B cell (primary cell): ENCODE results near the gene GRID1.

Experiments
- CTCF ChIP-seq: fragments of 200-600 bp; IDR thresholded peaks from one replicate; pipeline ENCODE4 v1.8.0; 2022; ENCODE audit warnings: antibody characterized with exemption, mild to moderate bottlenecking
- EZH2 ChIP-seq: IDR thresholded peaks from 2 replicates; pipeline ENCODE4 v1.6.1; 2012; ENCODE audit warnings: borderline replicate concordance, low read depth, mild to moderate bottlenecking, moderate library complexity, low read length; ENCODE audit not compliant: insufficient read depth, poor library complexity, severe bottlenecking

- no peak for TF ChIP-seq CTCF
- TF ChIP-seq EZH2, result no peak
Observed at GRCh38 chr10:85642421-85643170, 724.0 kb downstream of the GRID1 start.
